WTC11 (cell line): ENCODE results near the gene KCNK7.

Experiments
- JUN ChIP-seq: sonication (generic); formaldehyde crosslinking; IDR thresholded peaks from 2 replicates; pipeline ENCODE4 v1.8.0; 2023; ENCODE audit warnings: mild to moderate bottlenecking, missing genetic modification reagents
- NFE2L1 ChIP-seq: sonication (generic); formaldehyde crosslinking; IDR thresholded peaks from 2 replicates; pipeline ENCODE4 v1.8.1; 2023; ENCODE audit warnings: missing genetic modification reagents

- TF ChIP-seq NFE2L1 (no peak), JUN (CRISPR knock-in tag) (no peak)
These were observed 2.6 kb downstream of the KCNK7 start for GRCh38 chr11:65592858-65593517.
